A549 (cell line): ENCODE measurements around the gene FGGY.

ENCODE experiments used
- BHLHE40 ChIP-seq: IDR thresholded peaks from 2 replicates; pipeline ENCODE4 v1.6.1; 2012; ENCODE audit warnings: low read depth, low read length, inconsistent platforms
- CEBPB ChIP-seq, 2 experiments: fragments of >200 bp in 1 of 2; sonication (Bioruptor Twin) in 1 of 2; formaldehyde crosslinking in 1 of 2; IDR thresholded peaks; 2 replicates each; pipeline ENCODE4 v1.6.1; 2012 to 2016
- ESRRA ChIP-seq: fragments of 150-350 bp; IDR thresholded peaks from 2 replicates; pipeline ENCODE4 v1.6.1; 2014; ENCODE audit warnings: mild to moderate bottlenecking, low read length, borderline replicate concordance
- FOSL2 ChIP-seq, 2 experiments: fragments of 450-650 bp in 1 of 2; fragments of >200 bp in 1 of 2; sonication (Bioruptor Twin) in 1 of 2; formaldehyde crosslinking; IDR thresholded peaks; 2 replicates each; pipeline versions ENCODE4 v1.5.0 to v1.6.1; 2016 to 2020; ENCODE audit warnings: mild to moderate bottlenecking in 1 of 2, moderate library complexity in 1 of 2
- GATA3 ChIP-seq: IDR thresholded peaks from 2 replicates; pipeline ENCODE4 v1.6.1; 2012; ENCODE audit warnings: borderline replicate concordance
- HDAC2 ChIP-seq: fragments of 200-600 bp; sonication (generic); IDR thresholded peaks from 2 replicates; pipeline ENCODE4 v1.6.1; 2016
- HEYL ChIP-seq: fragments of 250-450 bp; sonication (Bioruptor Pico); IDR thresholded peaks from 2 replicates; pipeline ENCODE4 v1.8.0; 2021; ENCODE audit warnings: mild to moderate bottlenecking, moderate library complexity
- MAZ ChIP-seq: fragments of 150-350 bp; IDR thresholded peaks from 2 replicates; pipeline ENCODE4 v1.6.1; 2014; ENCODE audit warnings: antibody characterized with exemption, low read depth, low read length, borderline replicate concordance
- POLR2A ChIP-seq: IDR thresholded peaks from 2 replicates; pipeline ENCODE4 v1.6.1; 2012; ENCODE audit warnings: mild to moderate bottlenecking, low read length
- REST ChIP-seq: fragments of 200-600 bp; sonication (generic); IDR thresholded peaks from 2 replicates; pipeline ENCODE4 v1.6.1; 2016; ENCODE audit warnings: antibody characterized with exemption, mild to moderate bottlenecking, moderate library complexity
- SMC3 ChIP-seq: fragments of >200 bp; sonication (Bioruptor Twin); formaldehyde crosslinking; IDR thresholded peaks from 3 replicates; pipeline ENCODE4 v1.6.1; 2018; ENCODE audit warnings: inconsistent platforms
- TF ChIP-seq, protein P1 (sequence below): fragments of >200 bp; sonication (Bioruptor Twin); formaldehyde crosslinking; IDR thresholded peaks from 3 replicates; pipeline ENCODE4 v1.5.1; 2016
- TF ChIP-seq, protein P2 (sequence below): IDR thresholded peaks from 2 replicates; pipeline ENCODE4 v1.6.1; 2012; ENCODE audit warnings: low read depth, borderline replicate concordance
- TF ChIP-seq, protein P3 (sequence below): IDR thresholded peaks from 2 replicates; pipeline ENCODE4 v1.6.1; 2012

DNA sequence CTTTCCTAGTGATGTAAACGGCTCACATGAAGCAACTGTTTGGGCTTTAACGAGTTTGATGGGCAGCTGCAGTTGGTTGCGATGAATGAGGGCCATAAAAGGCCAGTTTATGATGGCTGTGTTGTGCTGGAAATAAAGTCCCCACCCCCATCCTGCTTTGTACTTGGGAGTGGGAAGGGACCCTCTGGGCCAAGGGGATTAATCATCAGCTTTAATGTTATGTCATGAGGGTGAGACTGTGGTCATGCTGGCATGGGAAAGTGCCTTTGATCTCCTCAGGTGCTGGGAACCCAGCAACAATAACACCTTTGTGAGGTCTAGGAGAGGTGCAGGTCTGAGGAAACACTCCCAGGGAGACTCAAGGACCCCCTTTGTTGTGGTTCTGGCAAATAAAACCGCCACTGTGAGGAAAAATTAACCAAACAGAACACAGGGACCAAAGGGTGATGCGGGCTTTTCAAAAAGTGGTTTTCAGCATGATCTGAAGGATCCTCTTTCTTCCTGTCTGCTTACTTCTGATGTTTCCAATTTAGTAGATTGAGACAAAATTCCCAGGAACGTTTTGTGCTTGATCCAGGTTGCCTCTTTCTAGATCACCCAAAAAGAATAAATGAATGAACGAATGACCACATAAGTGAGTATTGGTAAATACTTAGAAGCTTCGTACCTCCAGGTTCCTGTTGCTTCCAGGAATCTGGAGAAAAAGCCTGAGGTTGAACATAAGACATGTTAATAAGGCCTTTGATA is 260.1 kb downstream of the FGGY start:
- TF ChIP-seq FOSL2 (IDR thresholded peaks at IDR 0.05) (no peak), FOSL2 (CRISPR knock-in tag; IDR thresholded peaks at IDR 0.05) (no peak), ESRRA (no peak), BHLHE40 (no peak), HEYL (CRISPR knock-in tag) (no peak), CEBPB (IDR thresholded peaks at IDR 0.05) (no peak), SMC3 (no peak), HDAC2 (no peak), POLR2A (no peak), REST (no peak), GATA3 (no peak), MAZ (no peak)
- TF ChIP-seq, protein P1, sequence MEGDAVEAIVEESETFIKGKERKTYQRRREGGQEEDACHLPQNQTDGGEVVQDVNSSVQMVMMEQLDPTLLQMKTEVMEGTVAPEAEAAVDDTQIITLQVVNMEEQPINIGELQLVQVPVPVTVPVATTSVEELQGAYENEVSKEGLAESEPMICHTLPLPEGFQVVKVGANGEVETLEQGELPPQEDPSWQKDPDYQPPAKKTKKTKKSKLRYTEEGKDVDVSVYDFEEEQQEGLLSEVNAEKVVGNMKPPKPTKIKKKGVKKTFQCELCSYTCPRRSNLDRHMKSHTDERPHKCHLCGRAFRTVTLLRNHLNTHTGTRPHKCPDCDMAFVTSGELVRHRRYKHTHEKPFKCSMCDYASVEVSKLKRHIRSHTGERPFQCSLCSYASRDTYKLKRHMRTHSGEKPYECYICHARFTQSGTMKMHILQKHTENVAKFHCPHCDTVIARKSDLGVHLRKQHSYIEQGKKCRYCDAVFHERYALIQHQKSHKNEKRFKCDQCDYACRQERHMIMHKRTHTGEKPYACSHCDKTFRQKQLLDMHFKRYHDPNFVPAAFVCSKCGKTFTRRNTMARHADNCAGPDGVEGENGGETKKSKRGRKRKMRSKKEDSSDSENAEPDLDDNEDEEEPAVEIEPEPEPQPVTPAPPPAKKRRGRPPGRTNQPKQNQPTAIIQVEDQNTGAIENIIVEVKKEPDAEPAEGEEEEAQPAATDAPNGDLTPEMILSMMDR: no peak
- TF ChIP-seq, protein P2, sequence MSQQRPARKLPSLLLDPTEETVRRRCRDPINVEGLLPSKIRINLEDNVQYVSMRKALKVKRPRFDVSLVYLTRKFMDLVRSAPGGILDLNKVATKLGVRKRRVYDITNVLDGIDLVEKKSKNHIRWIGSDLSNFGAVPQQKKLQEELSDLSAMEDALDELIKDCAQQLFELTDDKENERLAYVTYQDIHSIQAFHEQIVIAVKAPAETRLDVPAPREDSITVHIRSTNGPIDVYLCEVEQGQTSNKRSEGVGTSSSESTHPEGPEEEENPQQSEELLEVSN: no peak
- TF ChIP-seq, protein P3, sequence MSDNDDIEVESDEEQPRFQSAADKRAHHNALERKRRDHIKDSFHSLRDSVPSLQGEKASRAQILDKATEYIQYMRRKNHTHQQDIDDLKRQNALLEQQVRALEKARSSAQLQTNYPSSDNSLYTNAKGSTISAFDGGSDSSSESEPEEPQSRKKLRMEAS: no peak
